GM19035 (cell line): ENCODE results near the gene PRR15L.

Source experiments
- ATAC-seq: cut with Tn5 transposase; IDR thresholded peaks from one replicate; pipeline ENCODE4 v1.9.1; 2021; ENCODE audit not compliant: unreplicated experiment

PRR15L gene

GRCh38 chr17:47962901-47963300 lies 5.2 kb upstream of the PRR15L start:
- ATAC-seq: no peak

DNA sequence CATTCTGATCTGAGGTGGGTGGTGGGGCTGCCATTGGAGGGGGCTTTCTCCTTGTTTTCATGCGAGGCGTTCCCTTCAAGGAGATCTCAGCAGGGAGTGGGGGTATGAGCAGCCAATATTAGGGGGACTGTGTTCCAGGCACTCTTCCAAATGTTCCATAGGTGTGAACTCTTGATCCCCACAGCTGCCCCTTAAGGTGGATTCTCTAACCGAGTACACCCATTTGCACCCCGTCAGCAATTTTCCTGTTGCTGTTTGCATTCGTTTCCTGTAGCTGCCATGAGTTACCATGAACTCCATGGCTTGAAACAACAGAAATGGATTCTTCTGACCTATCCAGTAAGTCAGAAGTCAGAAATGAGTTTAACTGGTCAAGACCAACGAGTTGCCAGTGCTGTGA lies 3.7 kb upstream of the PRR15L start:
- no peak for ATAC-seq

GRCh38 chr17:47959825-47960655 lies 2.4 kb upstream of the PRR15L start:
- no peak for ATAC-seq

DNA sequence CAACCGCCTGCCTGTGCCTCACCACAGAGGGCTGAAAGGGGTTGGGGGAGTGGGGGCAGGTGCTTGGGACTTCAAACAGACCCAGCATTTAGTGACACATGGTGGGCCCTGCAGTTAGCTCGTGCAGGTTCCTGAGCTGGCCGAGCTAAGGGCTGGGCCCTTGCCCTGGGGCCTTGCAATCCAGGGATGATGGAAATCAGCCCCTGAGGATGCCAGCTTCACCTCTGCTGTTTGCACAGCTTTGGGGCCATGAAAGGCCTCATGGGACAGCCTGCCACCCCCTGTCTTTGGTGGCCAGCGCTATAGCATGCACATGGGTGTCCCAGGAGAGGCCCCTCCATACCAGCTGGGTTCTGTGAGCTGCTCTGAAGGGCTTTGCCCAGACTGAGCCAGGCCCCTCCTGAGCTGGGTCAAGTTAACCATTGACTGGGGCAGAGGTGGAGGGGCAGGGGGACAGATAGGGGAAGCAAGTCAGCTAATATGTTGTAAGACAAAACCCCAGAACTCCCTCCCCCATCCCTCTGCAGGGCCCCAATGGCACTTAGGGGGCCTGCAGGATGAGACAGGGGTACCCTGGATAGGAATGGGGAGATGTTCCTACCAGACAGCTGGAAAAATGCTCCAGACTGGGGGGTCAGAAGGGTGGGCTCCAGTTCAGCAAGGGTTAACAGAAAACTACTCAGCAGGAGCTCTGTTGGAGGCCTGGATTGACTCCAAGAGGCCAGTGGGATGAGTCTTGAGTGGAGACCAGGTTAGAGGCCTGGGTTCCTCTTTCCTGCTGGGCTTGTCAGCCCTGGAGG lies 692 bp downstream of the PRR15L start:
- no peak for ATAC-seq

GRCh38 chr17:47955497-47956461 lies 1.9 kb downstream of the PRR15L start:
- no peak for ATAC-seq

DNA sequence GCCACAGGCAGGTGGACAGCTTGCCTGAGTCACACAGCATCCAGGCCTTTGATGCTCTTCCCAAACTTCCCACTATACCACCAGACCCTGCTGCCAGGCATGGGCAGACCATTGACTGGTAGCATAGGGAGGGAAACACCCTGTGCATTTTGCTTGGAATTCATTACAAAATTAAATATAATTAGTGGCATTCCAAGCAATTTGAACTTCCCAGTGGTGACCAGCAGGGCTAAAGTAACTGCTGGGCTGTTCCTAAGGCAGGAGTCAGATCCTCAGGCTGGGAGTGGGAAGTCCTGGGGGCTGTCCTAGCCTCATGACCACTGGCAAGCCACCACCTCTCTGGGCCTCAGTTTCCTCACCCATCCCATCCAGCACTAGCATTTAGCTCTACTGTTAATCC lies 3.8 kb downstream of the PRR15L start:
- no peak for ATAC-seq

- no peak for ATAC-seq
These were observed 5.3 kb downstream of the PRR15L start for GRCh38 chr17:47952171-47953021.

- ATAC-seq: no peak
These were observed 7.2 kb downstream of the PRR15L start for GRCh38 chr17:47950448-47950847.

DNA sequence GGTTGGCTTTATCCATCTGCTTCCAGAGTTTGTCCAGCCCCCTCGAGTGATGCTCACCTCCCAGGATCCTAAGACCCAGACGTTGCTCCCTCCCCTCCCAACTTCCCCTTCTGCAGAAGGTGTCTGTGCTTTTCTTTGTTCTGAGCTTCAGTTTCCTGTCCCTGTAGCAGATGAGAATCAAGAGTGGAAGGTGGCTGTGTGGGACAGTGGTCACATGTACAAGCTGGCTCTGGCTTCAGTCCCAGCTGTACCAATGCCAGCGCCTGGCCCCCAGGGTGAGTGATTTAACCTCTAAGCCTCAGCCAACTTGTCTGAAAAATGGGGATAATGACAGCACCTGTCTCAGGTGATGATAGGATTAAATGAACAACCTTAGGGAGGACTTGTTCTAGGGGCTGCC lies 7.7 kb downstream of the PRR15L start:
- ATAC-seq: no peak

- no peak for ATAC-seq
These were observed 8.4 kb downstream of the PRR15L start for GRCh38 chr17:47949197-47949759.

DNA sequence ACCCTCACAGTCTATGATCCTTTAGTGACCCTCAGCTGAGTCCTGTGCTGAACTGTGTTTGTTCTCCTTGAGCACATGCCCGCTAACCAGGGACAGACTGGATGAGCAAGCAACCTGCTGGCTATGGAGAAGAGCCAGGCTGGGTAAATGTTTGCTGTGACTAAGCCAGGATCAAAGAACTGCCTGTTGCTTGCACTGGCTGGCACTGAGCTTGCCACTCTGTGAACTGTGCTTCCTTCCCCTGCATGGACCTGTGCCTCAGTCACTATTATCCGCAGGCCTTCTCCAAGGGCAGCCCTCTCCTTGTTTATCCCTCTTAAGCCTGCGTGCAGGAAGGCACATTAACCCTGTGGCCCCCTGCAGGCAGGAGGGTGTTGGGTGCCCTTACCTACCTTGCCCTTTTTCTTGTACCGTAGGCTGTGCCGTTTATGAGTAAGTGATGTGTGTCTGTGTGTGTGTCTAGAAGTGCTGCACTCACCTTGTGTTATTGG lies 8.9 kb downstream of the PRR15L start:
- ATAC-seq: no peak

DNA sequence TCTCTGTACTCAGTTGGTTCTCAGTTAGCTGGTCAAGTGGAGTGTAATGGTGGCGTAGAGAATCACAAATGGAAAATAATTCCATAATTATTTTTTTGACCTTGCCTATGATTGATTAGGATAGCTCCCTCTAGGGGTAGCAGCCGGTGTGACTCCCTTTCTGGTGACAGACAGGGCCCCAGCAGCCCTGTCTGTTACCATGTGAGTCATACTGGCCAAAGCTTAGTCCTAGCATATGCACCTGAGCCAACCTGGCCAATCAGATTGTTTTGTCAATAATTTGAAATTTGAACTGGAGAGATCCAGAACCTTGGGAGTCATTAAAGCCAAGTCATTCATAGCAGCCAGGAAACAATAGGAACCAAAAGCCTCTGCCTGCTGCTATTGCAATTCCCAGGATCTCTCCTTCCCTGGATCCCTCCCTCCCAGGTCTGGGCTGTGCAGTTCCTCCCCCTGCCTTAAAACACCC lies 10.7 kb downstream of the PRR15L start:
- ATAC-seq: no peak

- no peak for ATAC-seq
These were observed 11.2 kb downstream of the PRR15L start for GRCh38 chr17:47946516-47946915.

DNA sequence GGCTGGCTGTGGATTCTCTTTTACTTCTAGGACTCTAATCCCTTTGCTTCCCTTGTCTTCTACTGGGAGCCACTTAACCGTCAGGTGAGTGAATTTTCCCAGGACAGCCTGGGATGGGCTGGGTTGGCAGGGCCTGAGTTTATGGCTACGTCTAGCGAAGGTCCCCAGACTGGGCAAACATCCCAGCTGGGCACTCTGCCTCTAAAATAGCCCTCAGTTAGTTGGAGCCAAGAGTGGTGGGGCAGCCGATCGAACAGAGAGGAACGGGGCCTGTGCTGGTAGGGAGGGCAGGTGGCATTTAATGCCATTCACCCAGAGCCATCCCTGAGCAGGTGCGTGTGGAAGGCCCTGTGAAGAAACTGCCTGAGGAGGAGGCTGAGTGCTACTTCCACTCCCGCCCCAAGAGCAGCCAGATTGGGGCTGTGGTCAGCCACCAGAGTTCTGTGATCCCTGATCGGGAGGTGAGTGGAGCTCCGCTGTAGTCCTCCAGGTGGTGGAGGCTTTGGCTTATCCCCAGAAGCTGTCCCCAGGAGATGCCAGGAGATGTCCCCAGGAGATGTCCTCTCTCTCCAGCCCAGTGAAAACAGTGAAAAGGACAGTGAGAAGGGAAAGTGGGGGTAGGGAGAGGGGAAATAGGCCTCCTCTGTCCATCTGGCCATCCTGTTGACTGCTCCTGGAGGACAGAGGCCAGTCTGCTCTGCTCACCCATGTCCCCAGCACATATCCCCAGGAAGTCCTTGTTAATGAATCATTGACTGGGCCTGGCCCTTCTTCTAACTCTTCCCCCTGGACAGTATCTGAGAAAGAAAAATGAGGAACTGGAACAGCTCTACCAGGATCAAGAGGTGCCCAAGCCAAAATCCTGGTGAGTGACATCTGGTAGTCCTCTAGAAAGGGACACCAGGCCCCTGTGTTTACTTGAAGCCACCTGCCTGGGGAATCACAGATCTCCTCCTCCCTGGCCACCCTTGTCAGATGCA lies 11.9 kb downstream of the PRR15L start:
- ATAC-seq: no peak

DNA sequence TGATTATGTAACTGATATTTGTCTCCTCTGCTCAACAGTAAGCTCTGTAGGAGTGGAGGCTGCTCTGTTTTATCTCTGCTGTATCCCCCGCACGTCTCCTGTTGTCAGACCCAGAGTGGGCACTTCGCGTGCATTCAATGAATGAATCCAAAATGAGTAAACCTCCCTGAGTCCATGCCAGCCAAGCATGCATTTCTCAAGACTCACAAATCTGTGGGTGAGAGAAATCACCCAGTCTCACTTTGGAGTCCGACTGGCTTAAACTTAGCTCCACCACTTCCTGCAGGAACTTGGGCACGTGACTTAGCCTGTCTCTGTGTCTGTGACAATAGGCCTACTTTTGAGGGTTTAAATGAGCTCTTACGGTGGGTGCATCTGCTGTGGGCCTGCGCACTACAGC lies 12.6 kb downstream of the PRR15L start:
- ATAC-seq: no peak

DNA sequence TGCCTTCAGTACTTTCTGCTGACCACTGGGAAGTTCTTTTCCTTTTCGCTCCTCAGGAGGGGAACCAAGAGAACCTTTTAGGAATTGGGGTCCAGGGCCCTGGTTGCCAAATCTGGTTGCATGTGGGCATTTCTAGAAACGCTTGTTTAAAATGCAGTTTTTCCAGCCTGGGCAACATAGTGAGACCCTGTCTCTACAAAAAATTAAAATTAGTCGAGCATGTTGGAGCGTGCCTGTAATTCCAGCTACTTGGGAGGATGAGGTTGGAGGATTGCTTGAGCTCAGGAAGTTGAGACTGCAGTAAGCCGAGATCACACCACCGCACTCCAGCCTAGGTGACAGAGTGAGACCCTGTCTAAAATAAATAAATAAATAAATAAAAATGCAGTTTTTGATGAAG lies 15.1 kb downstream of the PRR15L start:
- ATAC-seq: no peak

GRCh38 chr17:47942096-47942510 lies 15.6 kb downstream of the PRR15L start:
- no peak for ATAC-seq
